SK-N-SH treated with all-trans-retinoic acid at 6 μM for 48 hours (cell line): ENCODE measurements around the gene CCRL2.

Source experiments
- ATAC-seq: fragments of 200-7000 bp; cut with Tn5 transposase; 3 replicates; pipeline ENCODE4 v1.9.1; 2020; ENCODE audit warnings: mild to moderate bottlenecking, moderate library complexity
- ARNTL ChIP-seq: fragments of 450-650 bp; formaldehyde crosslinking; IDR thresholded peaks from 2 replicates; pipeline ENCODE4 v1.5.0; 2020; ENCODE audit warnings: low read depth, mild to moderate bottlenecking, moderate library complexity, borderline replicate concordance
- BACH2 ChIP-seq: fragments of 250-450 bp; sonication (Bioruptor Pico); IDR thresholded peaks from 2 replicates; pipeline ENCODE4 v1.9.0; 2021; ENCODE audit warnings: mild to moderate bottlenecking, borderline replicate concordance
- CREB5 ChIP-seq: fragments of 250-450 bp; sonication (Bioruptor Pico); IDR thresholded peaks from 2 replicates; pipeline ENCODE4 v1.5.1; 2020; ENCODE audit warnings: low read depth, mild to moderate bottlenecking, moderate library complexity
- CSRNP3 ChIP-seq: fragments of 250-450 bp; sonication (Bioruptor Pico); IDR thresholded peaks from 2 replicates; pipeline ENCODE4 v1.5.1; 2021; ENCODE audit warnings: mild to moderate bottlenecking, moderate library complexity
- ESRRG ChIP-seq: fragments of 250-450 bp; sonication (Bioruptor Pico); IDR thresholded peaks from 2 replicates; pipeline ENCODE4 v1.6.1; 2021; ENCODE audit warnings: mild to moderate bottlenecking
- GLIS3 ChIP-seq: fragments of 250-450 bp; sonication (Bioruptor Pico); IDR thresholded peaks from 2 replicates; pipeline ENCODE4 v1.5.0; 2020; ENCODE audit warnings: mild to moderate bottlenecking, moderate library complexity
- ISL1 ChIP-seq: fragments of 250-450 bp; sonication (Bioruptor Pico); IDR thresholded peaks from 2 replicates; pipeline ENCODE4 v2.1.2; 2022; ENCODE audit warnings: mild to moderate bottlenecking, moderate library complexity
- PATZ1 ChIP-seq: fragments of 250-450 bp; sonication (Bioruptor Pico); IDR thresholded peaks from 2 replicates; pipeline ENCODE4 v1.8.0; 2020; ENCODE audit warnings: mild to moderate bottlenecking, moderate library complexity, borderline replicate concordance
- POU6F1 ChIP-seq: fragments of 250-450 bp; sonication (Bioruptor Pico); IDR thresholded peaks from 2 replicates; pipeline ENCODE4 v1.8.0; 2021; ENCODE audit warnings: low read depth, mild to moderate bottlenecking, moderate library complexity, borderline replicate concordance
- PPARA ChIP-seq: fragments of 250-450 bp; sonication (Bioruptor Pico); IDR thresholded peaks from 2 replicates; pipeline ENCODE4 v1.5.0; 2020; ENCODE audit warnings: mild to moderate bottlenecking, borderline replicate concordance
- SNAI2 ChIP-seq: fragments of 250-450 bp; sonication (Bioruptor Pico); IDR thresholded peaks from 2 replicates; pipeline ENCODE4 v1.5.0; 2020; ENCODE audit warnings: mild to moderate bottlenecking, moderate library complexity
- TCF4 ChIP-seq: fragments of 250-450 bp; sonication (Bioruptor Pico); IDR thresholded peaks from 2 replicates; pipeline ENCODE4 v1.8.0; 2021; ENCODE audit warnings: mild to moderate bottlenecking, moderate library complexity, borderline replicate concordance
- TSHZ2 ChIP-seq: fragments of 250-450 bp; sonication (Bioruptor Pico); IDR thresholded peaks from 2 replicates; pipeline ENCODE4 v1.5.0; 2020; ENCODE audit warnings: mild to moderate bottlenecking, moderate library complexity
- ZC3H10 ChIP-seq: fragments of 250-450 bp; sonication (Bioruptor Pico); IDR thresholded peaks from 2 replicates; pipeline ENCODE4 v1.5.1; 2021; ENCODE audit warnings: mild to moderate bottlenecking, moderate library complexity
- ZFP30 ChIP-seq: fragments of 450-650 bp; formaldehyde crosslinking; IDR thresholded peaks from 2 replicates; pipeline ENCODE4 v1.5.0; 2022; ENCODE audit warnings: mild to moderate bottlenecking, moderate library complexity
- ZNF565 ChIP-seq: fragments of 450-650 bp; formaldehyde crosslinking; conservative IDR thresholded peaks from 2 replicates; pipeline ENCODE4 v1.5.0; 2020; ENCODE audit warnings: low read depth, mild to moderate bottlenecking, moderate library complexity
- ZNF70 ChIP-seq: fragments of 450-650 bp; formaldehyde crosslinking; IDR thresholded peaks from 2 replicates; pipeline ENCODE4 v1.5.0; 2020; ENCODE audit warnings: mild to moderate bottlenecking, moderate library complexity
- ZNF8 ChIP-seq: fragments of 450-650 bp; formaldehyde crosslinking; IDR thresholded peaks from 2 replicates; pipeline ENCODE4 v1.5.0; 2020; ENCODE audit warnings: mild to moderate bottlenecking, moderate library complexity

Gene CCRL2

GRCh38 chr3:46406788-46407611, at the start of gene CCRL2, which contains the start of gene CCR5AS:
Gene CCRL2, plus strand, starts transcription at chr3:46407259. Its CDS starts 821 bp downstream, at chr3:46408080.
Gene CCR5AS, minus strand, starts transcription at chr3:46407066.
- peak; percentile 56 for ATAC-seq

More at GRCh38 chr3:46406788-46407611, at the start of gene CCRL2, which contains the start of gene CCR5AS:
- no peak for TF ChIP-seq ESRRG (CRISPR knock-in tag)
- TF ChIP-seq CSRNP3 = no peak
- TF ChIP-seq CREB5 (CRISPR knock-in tag) = no peak
- TF ChIP-seq BACH2 (CRISPR knock-in tag) = no peak
- no peak for TF ChIP-seq PATZ1 (CRISPR knock-in tag)
- no peak for TF ChIP-seq SNAI2 (CRISPR knock-in tag)
- TF ChIP-seq ZNF70 = no peak
- TF ChIP-seq ZNF565 = no peak
- TF ChIP-seq ZFP30 = no peak
- no peak for TF ChIP-seq POU6F1 (CRISPR knock-in tag)
- no peak for TF ChIP-seq ISL1 (CRISPR knock-in tag)
- TF ChIP-seq ARNTL = no peak
- TF ChIP-seq PPARA (CRISPR knock-in tag) = no peak
- TF ChIP-seq TCF4 (CRISPR knock-in tag) = no peak
- TF ChIP-seq ZNF8 (CRISPR knock-in tag) = no peak
- no peak for TF ChIP-seq TSHZ2 (CRISPR knock-in tag)
- no peak for TF ChIP-seq GLIS3
- no peak for TF ChIP-seq ZC3H10 (CRISPR knock-in tag)
